ENCODE data around the gene TRIM33. TPM values are rescaled to one million over a fixed set of nuclear protein-coding genes. Genes with fewer than 3 reads are reported as not detected.
"Not testable (repeated sequence)": the region's sequence is repeated elsewhere in the genome, so short reads cannot be mapped to it uniquely, and the experiment has no call there.

TRIM33 gene
- total RNA-seq, 4 donors from 2014 or later = 17.1 to 33.0 (median 25.3) TPM

DNA sequence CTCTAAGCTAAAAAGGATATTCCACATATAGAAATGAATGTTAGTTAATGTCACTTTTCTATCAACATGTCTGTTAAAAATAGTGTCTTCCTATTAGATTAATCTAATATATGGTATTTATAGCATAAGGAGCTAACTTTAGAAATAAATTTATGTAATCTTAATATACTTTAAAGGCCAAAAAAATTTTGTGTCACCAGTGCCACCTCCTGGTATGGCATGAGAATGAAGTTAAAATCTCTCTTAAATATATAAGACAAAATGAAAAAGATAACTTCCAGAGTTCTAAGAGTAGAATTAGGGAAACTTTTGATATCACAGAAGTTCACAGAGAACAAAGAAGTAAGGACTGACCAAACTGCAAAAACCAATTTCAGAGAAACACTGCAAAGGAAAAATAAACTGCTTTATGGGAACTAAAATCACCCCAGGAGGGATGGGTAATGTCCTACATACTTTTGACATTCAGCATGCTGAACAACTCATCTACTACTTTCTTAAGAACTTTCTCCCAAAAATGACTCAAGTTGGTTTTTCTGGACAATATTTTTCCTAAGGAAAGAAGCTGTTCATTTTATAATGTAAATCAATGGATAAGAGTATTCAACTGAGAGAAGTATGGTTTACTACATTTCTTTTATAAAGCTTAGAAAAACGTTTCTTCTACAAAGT, 82.8 kb downstream of the TRIM33 start:
- H3K36me3 ChIP-seq = peaks cover 2 to 53% of the 10 kb centered on the region in 2 donors
- no peaks in the 10 kb centered on the region for H3K9me3 ChIP-seq
- DNase-seq (no peak), ATAC-seq (no peak)
- in situ Hi-C loops (cut with MboI; ENCODE audit: low sequenced_read_pairs in 4 of 4) (no loop called here), intact Hi-C loops (cut with DNase I; ENCODE audit: low total_unique reads) (loop anchor here (1.0 kb wide), 1 partner anchor 82 kb away; no protein-coding TSS in a partner anchor)
- H3K4me3 ChIP-seq = no peak overlapping the region
- H3K27ac ChIP-seq = no peak overlapping the region
- H3K27me3 ChIP-seq = no peaks in the 10 kb centered on the region
- TF ChIP-seq, protein P1, sequence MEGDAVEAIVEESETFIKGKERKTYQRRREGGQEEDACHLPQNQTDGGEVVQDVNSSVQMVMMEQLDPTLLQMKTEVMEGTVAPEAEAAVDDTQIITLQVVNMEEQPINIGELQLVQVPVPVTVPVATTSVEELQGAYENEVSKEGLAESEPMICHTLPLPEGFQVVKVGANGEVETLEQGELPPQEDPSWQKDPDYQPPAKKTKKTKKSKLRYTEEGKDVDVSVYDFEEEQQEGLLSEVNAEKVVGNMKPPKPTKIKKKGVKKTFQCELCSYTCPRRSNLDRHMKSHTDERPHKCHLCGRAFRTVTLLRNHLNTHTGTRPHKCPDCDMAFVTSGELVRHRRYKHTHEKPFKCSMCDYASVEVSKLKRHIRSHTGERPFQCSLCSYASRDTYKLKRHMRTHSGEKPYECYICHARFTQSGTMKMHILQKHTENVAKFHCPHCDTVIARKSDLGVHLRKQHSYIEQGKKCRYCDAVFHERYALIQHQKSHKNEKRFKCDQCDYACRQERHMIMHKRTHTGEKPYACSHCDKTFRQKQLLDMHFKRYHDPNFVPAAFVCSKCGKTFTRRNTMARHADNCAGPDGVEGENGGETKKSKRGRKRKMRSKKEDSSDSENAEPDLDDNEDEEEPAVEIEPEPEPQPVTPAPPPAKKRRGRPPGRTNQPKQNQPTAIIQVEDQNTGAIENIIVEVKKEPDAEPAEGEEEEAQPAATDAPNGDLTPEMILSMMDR (IDR thresholded peaks at IDR 0.05 in 4 of 5, conservative IDR thresholded peaks at IDR 0.05 in 1 of 5) = peak in 2 of 5 experiments; percentile 26 to 40
- TF ChIP-seq POLR2A (IDR thresholded peaks at IDR 0.05) = no peak
- no peaks in the 10 kb centered on the region for H3K4me1 ChIP-seq

DNA sequence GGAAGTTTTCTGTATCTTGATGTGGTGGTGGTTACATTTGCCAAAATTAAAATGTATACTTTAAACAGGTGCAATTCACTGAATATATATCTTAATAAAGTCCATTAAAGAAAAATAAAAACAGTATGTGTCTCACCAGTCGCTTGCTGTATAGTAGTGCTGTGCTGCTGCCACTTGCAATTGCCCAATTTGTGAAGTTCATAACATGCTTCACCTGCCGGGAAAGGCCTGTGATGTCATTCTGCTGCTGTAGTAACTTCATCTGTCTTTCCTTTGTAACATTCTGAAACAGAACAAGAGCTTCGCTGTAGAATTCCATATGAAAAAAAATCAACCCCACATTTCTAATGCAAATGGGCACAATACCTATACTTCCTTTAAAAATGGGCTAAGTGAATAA, 83.4 kb downstream of the TRIM33 start:
- DNase-seq (no peak), ATAC-seq (no peak)
- intact Hi-C loops (cut with DNase I; ENCODE audit: low total_unique reads) = loop anchor here (1.0 kb wide), 1 partner anchor 81 kb away; no protein-coding TSS in a partner anchor
- in situ Hi-C loops (cut with MboI; ENCODE audit: low sequenced_read_pairs in 4 of 4) = no loop called here
- no peak overlapping the region for H3K4me3 ChIP-seq
- TF ChIP-seq, protein P1 (IDR thresholded peaks at IDR 0.05 in 4 of 5, conservative IDR thresholded peaks at IDR 0.05 in 1 of 5) = no peak
- TF ChIP-seq POLR2A (IDR thresholded peaks at IDR 0.05) = no peak
- no peaks in the 10 kb centered on the region for H3K9me3 ChIP-seq
- H3K27me3 ChIP-seq = no peaks in the 10 kb centered on the region
- no peak overlapping the region for H3K27ac ChIP-seq
- peaks cover 2 to 51% of the 10 kb centered on the region in 2 donors for H3K36me3 ChIP-seq
- no peaks in the 10 kb centered on the region for H3K4me1 ChIP-seq

DNA sequence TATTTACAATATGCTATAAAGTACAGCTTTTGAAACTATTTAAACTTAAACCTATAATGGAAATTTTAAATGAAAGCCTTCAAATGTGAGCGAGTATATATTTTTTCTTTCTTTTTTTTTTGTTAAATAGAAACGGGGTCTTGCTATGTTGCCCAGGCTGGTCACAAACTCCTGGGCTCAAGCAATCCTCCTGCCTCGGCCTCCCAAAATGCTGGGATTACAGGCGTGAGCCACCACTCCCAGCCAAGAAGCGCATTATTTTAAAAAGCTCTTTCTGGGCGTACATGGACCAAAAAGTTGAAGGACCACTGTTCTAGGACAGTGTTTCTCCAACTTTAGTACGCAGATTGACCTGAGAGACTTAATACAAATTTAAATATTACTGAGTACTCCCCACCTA, 87.5 kb downstream of the TRIM33 start:
- Histone ChIP-seq H3K36me3 (peaks cover 2 to 79% of the 10 kb centered on the region in 2 donors), H3K4me1 (no peaks in the 10 kb centered on the region), H3K27me3 (no peaks in the 10 kb centered on the region), H3K4me3 (no peak overlapping the region), H3K9me3 (no peaks in the 10 kb centered on the region), H3K27ac (no peak overlapping the region)
- in situ Hi-C loops (cut with MboI; ENCODE audit: low sequenced_read_pairs in 4 of 4) (no loop called here), intact Hi-C loops (cut with DNase I; ENCODE audit: low total_unique reads) (no loop called here)
- DNase-seq (no peak), ATAC-seq (no peak)
- TF ChIP-seq, protein P1 (IDR thresholded peaks at IDR 0.05 in 4 of 5, conservative IDR thresholded peaks at IDR 0.05 in 1 of 5) = no peak
- TF ChIP-seq POLR2A (IDR thresholded peaks at IDR 0.05) = no peak

DNA sequence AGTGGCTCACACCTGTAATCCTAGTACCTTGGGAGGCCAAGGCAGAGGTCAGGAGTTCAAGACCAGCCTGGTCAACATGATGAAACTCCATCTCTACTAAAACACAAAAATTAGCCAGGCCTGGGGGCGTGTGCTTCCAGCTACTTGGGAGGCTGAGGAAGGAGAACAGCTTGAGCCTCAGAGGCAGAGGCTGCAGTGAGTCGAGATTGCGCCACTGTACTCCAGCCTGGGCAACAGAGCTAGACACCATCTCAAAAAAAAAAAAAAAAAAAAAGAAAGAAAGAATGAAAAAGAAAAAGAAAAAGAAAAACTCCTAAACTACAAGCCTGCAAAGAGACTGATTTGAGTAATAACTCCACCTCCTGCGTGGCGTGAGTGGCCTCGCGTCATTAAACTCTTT, 92.1 kb downstream of the TRIM33 start:
- H3K27me3 ChIP-seq; ATAC-seq; intact Hi-C loops (cut with DNase I; ENCODE audit: low total_unique reads); H3K9me3 ChIP-seq; DNase-seq; in situ Hi-C loops (cut with MboI; ENCODE audit: low sequenced_read_pairs in 4 of 4); H3K4me1 ChIP-seq; H3K4me3 ChIP-seq; H3K27ac ChIP-seq: not testable (repeated sequence)
- peaks cover 0 to 61% of the 10 kb centered on the region in 2 donors for H3K36me3 ChIP-seq

DNA sequence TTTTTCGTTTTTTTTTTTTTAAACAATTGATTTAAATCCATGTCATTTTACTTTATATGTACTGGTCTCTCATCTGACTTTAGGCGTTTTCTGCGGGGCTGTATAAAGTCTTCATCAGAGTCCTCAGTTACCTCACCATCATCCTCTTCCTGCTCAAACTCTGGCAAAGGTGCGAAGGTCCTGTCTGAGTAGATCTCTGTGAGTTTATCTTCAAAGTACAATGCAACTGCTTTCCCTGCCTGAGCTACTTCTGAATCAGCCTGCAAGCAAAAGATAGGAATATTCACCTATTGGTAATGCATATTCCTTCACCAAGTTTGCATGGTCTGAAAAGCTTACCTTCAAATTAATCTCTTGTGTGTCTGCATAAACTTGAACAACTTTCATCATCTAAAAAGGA, 113.4 kb downstream of the TRIM33 start:
- ATAC-seq = no peak
- Histone ChIP-seq H3K4me3 (no peak overlapping the region), H3K27me3 (no peaks in the 10 kb centered on the region), H3K4me1 (no peaks in the 10 kb centered on the region), H3K27ac (no peak overlapping the region), H3K9me3 (no peaks in the 10 kb centered on the region), H3K36me3 (peaks cover 0 to 45% of the 10 kb centered on the region in 2 donors)
- TF ChIP-seq, protein P1 (IDR thresholded peaks at IDR 0.05 in 4 of 5, conservative IDR thresholded peaks at IDR 0.05 in 1 of 5) = no peak
- TF ChIP-seq POLR2A (IDR thresholded peaks at IDR 0.05) = no peak
- in situ Hi-C loops (cut with MboI; ENCODE audit: low sequenced_read_pairs in 4 of 4) (no loop called here), intact Hi-C loops (cut with DNase I; ENCODE audit: low total_unique reads) (no loop called here)
- no peak for DNase-seq
